IMR-90 (cell line): Measurements from ENCODE around the gene NHP2. TPM values are rescaled to one million over a fixed set of nuclear protein-coding genes. Genes with fewer than 3 reads are reported as not detected.

ENCODE experiments used
- ATAC-seq: fragments of 200-7000 bp; cut with Tn5 transposase; 2 replicates; pipeline ENCODE4 v1.9.1; 2020; ENCODE audit warnings: low read depth, mild to moderate bottlenecking, moderate library complexity
- BruUV-seq: library from RNA; stranded (reverse); fragments of 400-500 nt; replicated peaks from 2 replicates; lab custom pipeline; 2021; lab: Mats Ljungman, UMichigan
- CTCF ChIA-PET: fragments of 300-600 bp; formaldehyde crosslinking; extraction: SDS; loops from one replicate; lab custom pipeline; 2021; ENCODE audit warnings: antibody characterized with exemption; lab: Yijun Ruan, JAX
- POLR2A ChIA-PET: fragments of 300-600 bp; sonication (Branson Sonifier 250); formaldehyde crosslinking; loops from one replicate; lab custom pipeline; 2022; ENCODE audit warnings: antibody characterized with exemption; ENCODE audit not compliant: unreplicated experiment; lab: Charles Lee
- DNase-seq: peaks from one replicate; pipeline ENCODE4 v3.0.0; 2013
- H2AFZ ChIP-seq: replicated peaks from 2 replicates; pipeline ENCODE3; 2013; ENCODE audit warnings: low read length, mild to moderate bottlenecking; ENCODE audit not compliant: poor library complexity
- H2AK5ac ChIP-seq: 2 replicates; pipeline ENCODE4 v1.6.1; 2013; ENCODE audit warnings: low read depth, low read length, inconsistent platforms
- H2AK9ac ChIP-seq: replicated peaks from 2 replicates; pipeline ENCODE3; 2013; ENCODE audit warnings: mild to moderate bottlenecking, low read depth, low read length, moderate library complexity; ENCODE audit not compliant: poor library complexity
- H2BK120ac ChIP-seq: 2 replicates; pipeline ENCODE4 v1.6.1; 2013; ENCODE audit warnings: low read depth, low read length, inconsistent platforms
- H2BK15ac ChIP-seq: 3 replicates; pipeline ENCODE4 v1.6.1; 2013; ENCODE audit warnings: low read depth, low read length, inconsistent platforms
- H2BK20ac ChIP-seq: 2 replicates; pipeline ENCODE4 v1.6.1; 2013; ENCODE audit warnings: low read depth, mild to moderate bottlenecking, inconsistent platforms, low read length, moderate library complexity
- H2BK5ac ChIP-seq: 2 replicates; pipeline ENCODE4 v1.6.1; 2013; ENCODE audit warnings: mild to moderate bottlenecking, low read depth, low read length, inconsistent platforms; ENCODE audit not compliant: poor library complexity, severe bottlenecking
- H3K14ac ChIP-seq: replicated peaks from 2 replicates; pipeline ENCODE4 v1.6.1; 2013; ENCODE audit warnings: low read depth, low read length, inconsistent platforms
- H3K18ac ChIP-seq: 2 replicates; pipeline ENCODE4 v1.6.1; 2013; ENCODE audit warnings: low read depth, low read length, control low read depth
- H3K23ac ChIP-seq: 2 replicates; pipeline ENCODE4 v1.6.1; 2013; ENCODE audit warnings: low read depth, low read length, inconsistent platforms
- H3K27ac ChIP-seq: 2 replicates; pipeline ENCODE4 v1.5.1; 2013; ENCODE audit warnings: mild to moderate bottlenecking, control low read depth, low read length; ENCODE audit not compliant: insufficient read depth
- H3K27me3 ChIP-seq: 2 replicates; pipeline ENCODE4 v1.6.1; 2013; ENCODE audit warnings: low read length; ENCODE audit not compliant: control insufficient read depth, insufficient read depth
- H3K36me3 ChIP-seq: 2 replicates; pipeline ENCODE4 v1.6.1; 2013; ENCODE audit warnings: low read length, mixed read lengths; ENCODE audit not compliant: control insufficient read depth, insufficient read depth
- H3K4ac ChIP-seq: 2 replicates; pipeline ENCODE4 v1.6.1; 2013; ENCODE audit warnings: low read depth, low read length, inconsistent platforms
- H3K4me1 ChIP-seq: 2 replicates; pipeline ENCODE4 v1.6.1; 2013; ENCODE audit warnings: low read length, mixed read lengths; ENCODE audit not compliant: control insufficient read depth, insufficient read depth
- H3K4me2 ChIP-seq: 2 replicates; pipeline ENCODE4 v1.6.1; 2013; ENCODE audit warnings: low read depth, mild to moderate bottlenecking, control low read depth, low read length, moderate library complexity
- H3K4me3 ChIP-seq: 2 replicates; pipeline ENCODE4 v1.5.1; 2013; ENCODE audit warnings: low read depth, mild to moderate bottlenecking, control low read depth, low read length, moderate library complexity; ENCODE audit not compliant: insufficient read depth
- H3K56ac ChIP-seq: 2 replicates; pipeline ENCODE4 v1.6.1; 2013; ENCODE audit warnings: low read length, inconsistent platforms; ENCODE audit not compliant: insufficient read depth; ENCODE audit errors: extremely low read depth
- H3K79me1 ChIP-seq, 2 experiments: 2 replicates each; pipeline ENCODE4 v1.6.1; 2013; ENCODE audit warnings: low read length in 2 of 2, inconsistent platforms in 1 of 2, low read depth in 1 of 2
- H3K9ac ChIP-seq: 2 replicates; pipeline ENCODE4 v1.6.1; 2013; ENCODE audit warnings: low read depth, low read length, control low read depth
- H3K9me1 ChIP-seq: 2 replicates; pipeline ENCODE4 v1.6.1; 2013; ENCODE audit warnings: low read length, inconsistent platforms; ENCODE audit not compliant: insufficient read depth
- H3K9me3 ChIP-seq: 2 replicates; pipeline ENCODE4 v1.6.1; 2013; ENCODE audit warnings: low read length; ENCODE audit not compliant: control insufficient read depth, insufficient read depth
- H4K20me1 ChIP-seq: 2 replicates; pipeline ENCODE4 v1.6.1; 2013; ENCODE audit warnings: low read length, inconsistent platforms; ENCODE audit not compliant: insufficient read depth
- H4K5ac ChIP-seq: 2 replicates; pipeline ENCODE4 v1.6.1; 2013; ENCODE audit warnings: mild to moderate bottlenecking, low read depth, low read length, control low read depth
- H4K8ac ChIP-seq, 2 experiments: 2 replicates each; pipeline ENCODE4 v1.6.1; 2013; ENCODE audit warnings: low read depth in 2 of 2, low read length in 2 of 2, control low read depth in 1 of 2, inconsistent platforms in 1 of 2
- H4K91ac ChIP-seq: 2 replicates; pipeline ENCODE4 v1.6.1; 2013; ENCODE audit warnings: low read depth, low read length, inconsistent platforms; ENCODE audit not compliant: insufficient read depth
- BHLHE40 ChIP-seq: fragments of 150-350 bp; IDR thresholded peaks from 2 replicates; pipeline ENCODE4 v1.6.1; 2016; ENCODE audit warnings: mild to moderate bottlenecking, low read depth, low read length
- CEBPB ChIP-seq: IDR thresholded peaks from 2 replicates; pipeline ENCODE4 v1.6.1; 2012; ENCODE audit warnings: low read depth, low read length, improper control_type of control experiment
- CHD1 ChIP-seq: IDR thresholded peaks from 2 replicates; pipeline ENCODE4 v1.6.1; 2012; ENCODE audit warnings: low read depth, low read length, improper control_type of control experiment
- FOS ChIP-seq: fragments of 150-350 bp; IDR thresholded peaks from 2 replicates; pipeline ENCODE4 v1.6.1; 2016; ENCODE audit warnings: low read depth, low read length
- MAFK ChIP-seq: IDR thresholded peaks from 2 replicates; pipeline ENCODE4 v1.6.1; 2012; ENCODE audit warnings: low read depth, low read length, improper control_type of control experiment
- MAZ ChIP-seq: IDR thresholded peaks from 2 replicates; pipeline ENCODE4 v1.6.1; 2012; ENCODE audit warnings: low read depth, mild to moderate bottlenecking, low read length, improper control_type of control experiment, moderate library complexity, borderline replicate concordance
- MXI1 ChIP-seq: IDR thresholded peaks from 2 replicates; pipeline ENCODE4 v1.6.1; 2012; ENCODE audit warnings: low read depth, mild to moderate bottlenecking, low read length, moderate library complexity, borderline replicate concordance
- NFE2L2 ChIP-seq: fragments of 150-350 bp; IDR thresholded peaks from 2 replicates; pipeline ENCODE4 v1.6.1; 2016; ENCODE audit warnings: low read depth, mild to moderate bottlenecking, low read length
- POLR2A ChIP-seq: IDR thresholded peaks from 2 replicates; pipeline ENCODE4 v1.6.1; 2012; ENCODE audit warnings: mild to moderate bottlenecking, low read depth, low read length
- RAD21 ChIP-seq: IDR thresholded peaks from 2 replicates; pipeline ENCODE4 v1.6.1; 2012; ENCODE audit warnings: low read length, improper control_type of control experiment
- RCOR1 ChIP-seq: IDR thresholded peaks from 2 replicates; pipeline ENCODE4 v1.6.1; 2012; ENCODE audit warnings: mild to moderate bottlenecking, low read length, improper control_type of control experiment; ENCODE audit not compliant: insufficient replicate concordance
- RFX5 ChIP-seq: IDR thresholded peaks from 2 replicates; pipeline ENCODE4 v1.8.0; 2012; ENCODE audit warnings: low read depth, mild to moderate bottlenecking, low read length, moderate library complexity
- SMC3 ChIP-seq: fragments of 150-350 bp; IDR thresholded peaks from 2 replicates; pipeline ENCODE4 v1.6.1; 2016; ENCODE audit warnings: low read depth, mild to moderate bottlenecking, antibody characterized with exemption, low read length, moderate library complexity
- WGBS, 2 experiments: methylation state at CpG; one replicate each; pipeline versions ENCODE4 v1.1.5 to v1.1.7; 2013; ENCODE audit warnings: missing lambda C conversion rate in 2 of 2; ENCODE audit not compliant: insufficient read length in 1 of 2; ENCODE audit errors: extremely low coverage in 2 of 2; 5-methylcytosine and 5-hydroxymethylcytosine counted together
- dilution Hi-C: fragments of 300-500 bp; cut with HindIII; formaldehyde crosslinking; loops from one replicate; pipeline ENCODE4 v1.14.3; 2018; ENCODE audit warnings: low sequenced_read_pairs; ENCODE audit not compliant: unreplicated experiment
- in situ Hi-C: fragments of 300-500 bp; cut with MboI; formaldehyde crosslinking; loops from 3 replicates; pipeline ENCODE4 v1.14.3; 2019; ENCODE audit warnings: low sequenced_read_pairs, inconsistent platforms, mixed read lengths
- intact Hi-C: fragments of 100-400 bp; cut with micrococcal nuclease; formaldehyde crosslinking; loops from 2 replicates; pipeline ENCODE4 v1.10.0; 2022
- polyA plus RNA-seq, 3 experiments: library from polyadenylated mRNA; depleted of rRNA; stranded (reverse); fragments of >200 nt; gene quantifications; 2 replicates each; pipeline ENCODE4 v1.2.3, GENCODE V29; 2012; ENCODE audit warnings: low replicate concordance in 1 of 3
- total RNA-seq: library from RNA; depleted of rRNA; stranded (reverse); fragments of >200 nt; gene quantifications from 2 replicates; pipeline ENCODE4 v1.2.3, GENCODE V29; 2012
- TF ChIP-seq, protein P1 (sequence below): conservative IDR thresholded peaks from 2 replicates; pipeline ENCODE4 v1.5.1; 2012; ENCODE audit warnings: mild to moderate bottlenecking, low read depth, low read length, improper control_type of control experiment
- TF ChIP-seq, protein P2 (sequence below): fragments of 150-350 bp; IDR thresholded peaks from 2 replicates; pipeline ENCODE4 v1.6.1; 2016; ENCODE audit warnings: low read depth, mild to moderate bottlenecking, low read length, moderate library complexity, borderline replicate concordance
- TF ChIP-seq, protein P3 (sequence below): fragments of 150-350 bp; IDR thresholded peaks from 2 replicates; pipeline ENCODE4 v1.6.1; 2017; ENCODE audit warnings: mild to moderate bottlenecking, antibody characterized with exemption, low read length, low read depth

The NHP2 gene
- total and polyA plus RNA-seq, 2 of the 4 experiments (the other 2 are of a cell fraction) = 180 to 278 TPM

DNA sequence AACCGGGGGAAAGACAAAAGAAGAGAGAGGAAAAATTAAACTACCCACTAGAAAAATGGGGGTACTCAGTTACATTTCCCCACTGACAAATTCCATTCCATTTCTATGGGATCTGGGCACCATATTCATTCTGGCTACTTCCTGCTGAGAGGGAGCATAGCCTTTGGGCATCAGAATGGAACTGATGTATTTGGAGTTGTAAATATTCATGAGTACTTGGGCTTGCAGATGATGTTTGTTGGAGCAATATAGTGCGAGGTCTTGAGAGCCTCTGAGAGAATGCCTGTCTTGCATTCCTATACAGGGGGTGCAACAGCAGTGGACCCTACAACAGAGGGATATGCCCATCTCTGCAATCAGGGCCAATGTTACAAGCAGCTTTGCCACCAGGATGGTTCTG is 16.8 kb upstream of the NHP2 start:
- no peak overlapping the region for H2AK9ac ChIP-seq
- no peak overlapping the region for H3K9ac ChIP-seq
- intact Hi-C loops = no loop called here
- no peaks in the 10 kb centered on the region for H3K9me1 ChIP-seq
- no peak overlapping the region for H2BK120ac ChIP-seq
- H2AK5ac ChIP-seq = no peak overlapping the region
- dilution Hi-C loops = no loop called here
- no peak overlapping the region for H2BK20ac ChIP-seq
- H2AFZ ChIP-seq = no peak overlapping the region
- H3K79me1 ChIP-seq = no peaks in the 10 kb centered on the region
- no peaks in the 10 kb centered on the region for H3K9me3 ChIP-seq
- H3K27me3 ChIP-seq = peaks cover 19% of the 10 kb centered on the region
- H4K8ac ChIP-seq = no peak overlapping the region
- ChIA-PET CTCF (no interaction called here), POLR2A (no interaction called here)
- H4K91ac ChIP-seq = no peak overlapping the region
- no TSS peak for BruUV-seq
- no peak overlapping the region for H3K4ac ChIP-seq
- in situ Hi-C loops = loop anchor here (25.0 kb wide), 1 partner anchor 233 kb away; no protein-coding TSS in a partner anchor
- H3K4me2 ChIP-seq = no peak overlapping the region
- H4K20me1 ChIP-seq = no peaks in the 10 kb centered on the region
- H2BK15ac ChIP-seq = no peak overlapping the region
- no peak overlapping the region for H3K23ac ChIP-seq
- no peak overlapping the region for H3K4me3 ChIP-seq
- no CpG with 5 or more reads among the region's 2 CpGs for WGBS, 2 experiments
- H3K56ac ChIP-seq = no peak overlapping the region
- DNase-seq (no peak), ATAC-seq (no peak)
- no peak overlapping the region for H2BK5ac ChIP-seq
- no peaks in the 10 kb centered on the region for H3K36me3 ChIP-seq
- no peak overlapping the region for H3K14ac ChIP-seq
- no peak overlapping the region for H4K5ac ChIP-seq
- H3K18ac ChIP-seq = no peak overlapping the region
- no peak for TF ChIP-seq SMC3
- TF ChIP-seq MAZ = no peak
- TF ChIP-seq RFX5 = no peak
- TF ChIP-seq RCOR1 = no peak
- TF ChIP-seq, protein P1, sequence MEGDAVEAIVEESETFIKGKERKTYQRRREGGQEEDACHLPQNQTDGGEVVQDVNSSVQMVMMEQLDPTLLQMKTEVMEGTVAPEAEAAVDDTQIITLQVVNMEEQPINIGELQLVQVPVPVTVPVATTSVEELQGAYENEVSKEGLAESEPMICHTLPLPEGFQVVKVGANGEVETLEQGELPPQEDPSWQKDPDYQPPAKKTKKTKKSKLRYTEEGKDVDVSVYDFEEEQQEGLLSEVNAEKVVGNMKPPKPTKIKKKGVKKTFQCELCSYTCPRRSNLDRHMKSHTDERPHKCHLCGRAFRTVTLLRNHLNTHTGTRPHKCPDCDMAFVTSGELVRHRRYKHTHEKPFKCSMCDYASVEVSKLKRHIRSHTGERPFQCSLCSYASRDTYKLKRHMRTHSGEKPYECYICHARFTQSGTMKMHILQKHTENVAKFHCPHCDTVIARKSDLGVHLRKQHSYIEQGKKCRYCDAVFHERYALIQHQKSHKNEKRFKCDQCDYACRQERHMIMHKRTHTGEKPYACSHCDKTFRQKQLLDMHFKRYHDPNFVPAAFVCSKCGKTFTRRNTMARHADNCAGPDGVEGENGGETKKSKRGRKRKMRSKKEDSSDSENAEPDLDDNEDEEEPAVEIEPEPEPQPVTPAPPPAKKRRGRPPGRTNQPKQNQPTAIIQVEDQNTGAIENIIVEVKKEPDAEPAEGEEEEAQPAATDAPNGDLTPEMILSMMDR = no peak
- TF ChIP-seq FOS = no peak
- TF ChIP-seq, protein P2, sequence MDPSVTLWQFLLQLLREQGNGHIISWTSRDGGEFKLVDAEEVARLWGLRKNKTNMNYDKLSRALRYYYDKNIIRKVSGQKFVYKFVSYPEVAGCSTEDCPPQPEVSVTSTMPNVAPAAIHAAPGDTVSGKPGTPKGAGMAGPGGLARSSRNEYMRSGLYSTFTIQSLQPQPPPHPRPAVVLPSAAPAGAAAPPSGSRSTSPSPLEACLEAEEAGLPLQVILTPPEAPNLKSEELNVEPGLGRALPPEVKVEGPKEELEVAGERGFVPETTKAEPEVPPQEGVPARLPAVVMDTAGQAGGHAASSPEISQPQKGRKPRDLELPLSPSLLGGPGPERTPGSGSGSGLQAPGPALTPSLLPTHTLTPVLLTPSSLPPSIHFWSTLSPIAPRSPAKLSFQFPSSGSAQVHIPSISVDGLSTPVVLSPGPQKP = no peak
- TF ChIP-seq, protein P3, sequence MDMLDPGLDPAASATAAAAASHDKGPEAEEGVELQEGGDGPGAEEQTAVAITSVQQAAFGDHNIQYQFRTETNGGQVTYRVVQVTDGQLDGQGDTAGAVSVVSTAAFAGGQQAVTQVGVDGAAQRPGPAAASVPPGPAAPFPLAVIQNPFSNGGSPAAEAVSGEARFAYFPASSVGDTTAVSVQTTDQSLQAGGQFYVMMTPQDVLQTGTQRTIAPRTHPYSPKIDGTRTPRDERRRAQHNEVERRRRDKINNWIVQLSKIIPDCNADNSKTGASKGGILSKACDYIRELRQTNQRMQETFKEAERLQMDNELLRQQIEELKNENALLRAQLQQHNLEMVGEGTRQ = no peak
- no peak for TF ChIP-seq CEBPB
- TF ChIP-seq CHD1 = no peak
- TF ChIP-seq RAD21 = no peak
- TF ChIP-seq POLR2A = no peak
- no peak for TF ChIP-seq MAFK
- no peak for TF ChIP-seq BHLHE40
- no peak for TF ChIP-seq NFE2L2
- no peak for TF ChIP-seq MXI1
- H3K27ac ChIP-seq = no peak overlapping the region
- no peaks in the 10 kb centered on the region for H3K4me1 ChIP-seq
